ENCODE measurements around the gene EIF2A.

Gene EIF2A

DNA sequence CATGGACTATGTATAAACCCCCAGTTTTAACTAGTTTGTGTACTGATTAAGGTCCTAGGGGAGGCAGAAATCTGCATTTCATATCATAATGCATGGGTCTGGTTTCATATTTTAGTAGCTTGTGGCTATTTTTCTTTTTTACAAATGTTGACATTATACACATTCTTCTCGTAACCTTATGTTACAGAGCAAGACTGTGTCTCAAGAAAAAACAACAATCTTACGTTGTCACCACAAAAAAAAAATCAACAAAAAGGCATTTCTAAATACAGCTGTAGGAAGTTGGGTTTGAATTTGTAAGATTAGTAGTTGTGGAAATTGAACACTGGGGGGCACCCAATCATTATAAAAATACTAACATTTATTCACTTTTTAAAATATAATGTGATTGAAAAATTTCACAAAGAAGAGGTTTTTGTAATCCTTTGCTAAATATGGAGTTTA, 18.2 kb upstream of the EIF2A start:
- no peak for TF ChIP-seq GATA3 (IDR thresholded peaks at IDR 0.05; ENCODE audit: low read depth, low read length)
- no peak for TF ChIP-seq GATA2 (IDR thresholded peaks at IDR 0.05; ENCODE audit: low read depth, low read length)

DNA sequence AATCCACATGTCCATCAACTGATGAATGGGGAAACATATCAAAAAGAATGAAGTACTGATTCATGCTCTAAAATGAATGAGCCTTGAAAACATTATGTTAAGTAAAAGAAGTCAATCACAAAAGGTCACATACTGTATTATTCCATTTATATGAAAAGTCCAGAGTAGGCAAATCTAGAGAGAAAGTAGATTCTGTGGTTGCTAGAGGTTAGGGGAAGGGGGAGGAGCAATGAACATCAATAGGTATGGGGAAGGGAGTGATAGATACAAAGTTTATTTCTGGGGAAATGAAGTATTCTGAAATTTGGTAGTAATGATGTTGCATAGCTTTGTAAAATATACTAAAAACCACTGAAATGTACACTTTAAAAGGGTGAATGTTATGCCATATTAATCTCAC, 14.8 kb upstream of the EIF2A start:
- no peak for TF ChIP-seq GATA2 (IDR thresholded peaks at IDR 0.05; ENCODE audit: low read depth, low read length)
- TF ChIP-seq GATA3 (IDR thresholded peaks at IDR 0.05; ENCODE audit: low read depth, low read length): no peak

- TF ChIP-seq GATA2 (IDR thresholded peaks at IDR 0.05; ENCODE audit: low read depth, low read length): no peak
- no peak for TF ChIP-seq GATA3 (IDR thresholded peaks at IDR 0.05; ENCODE audit: low read depth, low read length)
Measured at GRCh38 chr3:150535204-150535603, 11.4 kb upstream of the EIF2A start.

DNA sequence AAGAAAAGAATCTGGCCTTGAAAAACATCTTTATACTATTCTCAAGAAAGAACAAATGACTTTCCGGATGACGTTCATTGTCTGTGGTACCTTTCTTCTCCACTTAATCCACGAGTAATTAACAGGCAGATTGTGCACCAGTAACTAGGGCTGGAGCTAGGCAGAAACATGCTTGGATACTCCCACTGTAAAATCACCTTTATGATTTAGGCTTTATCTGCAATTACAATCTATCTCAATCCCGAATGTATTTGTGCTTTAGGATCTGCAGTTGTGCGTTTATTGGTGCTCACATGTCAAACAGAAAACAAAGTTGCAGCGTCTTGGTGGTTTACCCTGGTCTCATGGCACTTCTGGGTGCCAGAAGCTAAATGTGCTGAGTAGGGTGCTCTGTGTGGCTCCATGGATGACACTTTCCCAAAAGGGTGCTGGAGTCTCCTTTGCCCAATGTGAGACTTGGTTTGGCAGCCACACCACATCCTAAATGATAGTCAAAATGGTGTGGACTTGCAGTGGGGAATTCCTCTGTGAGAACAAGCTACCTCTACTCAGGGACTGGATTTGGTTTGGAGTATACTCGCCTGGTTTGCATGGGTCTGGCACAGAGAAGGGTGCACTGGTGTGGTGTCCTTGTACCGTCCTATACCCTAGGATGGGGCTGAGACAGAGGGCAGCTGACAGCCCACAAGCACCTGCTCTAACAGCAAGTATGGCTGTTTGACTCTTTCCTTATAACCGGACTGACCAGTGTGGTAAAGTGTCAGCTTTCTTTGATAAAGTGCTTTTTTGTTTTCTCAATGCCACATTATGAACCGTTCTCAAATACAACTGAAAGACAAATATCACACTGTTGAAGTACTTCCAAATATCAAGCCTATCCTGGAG, 8.0 kb upstream of the EIF2A start:
- no peak for TF ChIP-seq GATA3 (IDR thresholded peaks at IDR 0.05; ENCODE audit: low read depth, low read length)

DNA sequence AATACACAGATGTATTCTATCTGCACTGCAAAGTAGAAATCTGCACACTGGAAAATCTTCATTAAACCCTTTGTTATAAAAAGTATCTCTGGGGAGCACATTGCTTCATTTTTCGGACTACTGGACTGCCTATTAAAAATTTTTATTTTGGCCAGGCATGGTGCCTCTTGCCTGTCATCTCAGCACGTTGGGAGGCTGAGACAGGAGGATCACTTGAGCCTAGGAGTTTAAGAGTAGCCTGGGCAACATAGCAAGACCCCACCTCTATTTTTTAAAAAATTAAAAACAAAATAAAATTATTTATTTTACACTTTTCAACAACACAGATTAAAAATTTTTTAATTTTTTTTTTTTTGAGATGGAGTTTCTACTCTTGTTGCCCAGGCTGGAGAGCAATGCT, 6.3 kb upstream of the EIF2A start:
- TF ChIP-seq GATA2 (IDR thresholded peaks at IDR 0.05; ENCODE audit: low read depth, low read length) (no peak), GATA3 (IDR thresholded peaks at IDR 0.05; ENCODE audit: low read depth, low read length) (no peak)

- TF ChIP-seq GATA2 (IDR thresholded peaks at IDR 0.05; ENCODE audit: low read depth, low read length) (no peak), GATA3 (IDR thresholded peaks at IDR 0.05; ENCODE audit: low read depth, low read length) (no peak)
Measured at GRCh38 chr3:150540991-150541390, 5.6 kb upstream of the EIF2A start.

GRCh38 chr3:150543128-150543527, 3.5 kb upstream of the EIF2A start:
- TF ChIP-seq GATA2 (IDR thresholded peaks at IDR 0.05; ENCODE audit: low read depth, low read length) (no peak), GATA3 (IDR thresholded peaks at IDR 0.05; ENCODE audit: low read depth, low read length) (no peak)

- TF ChIP-seq GATA2 (IDR thresholded peaks at IDR 0.05; ENCODE audit: low read depth, low read length) (no peak), GATA3 (IDR thresholded peaks at IDR 0.05; ENCODE audit: low read depth, low read length) (no peak)
Measured at GRCh38 chr3:150543531-150543930, 3.1 kb upstream of the EIF2A start.

- no peak for TF ChIP-seq GATA2 (IDR thresholded peaks at IDR 0.05; ENCODE audit: low read depth, low read length)
- no peak for TF ChIP-seq GATA3 (IDR thresholded peaks at IDR 0.05; ENCODE audit: low read depth, low read length)
Measured at GRCh38 chr3:150544041-150544440, 2.5 kb upstream of the EIF2A start.

- TF ChIP-seq GATA3 (IDR thresholded peaks at IDR 0.05; ENCODE audit: low read depth, low read length) (no peak), GATA2 (IDR thresholded peaks at IDR 0.05; ENCODE audit: low read depth, low read length) (no peak)
Measured at GRCh38 chr3:150544726-150545125, 1.9 kb upstream of the EIF2A start.

- TF ChIP-seq GATA2 (IDR thresholded peaks at IDR 0.05; ENCODE audit: low read depth, low read length) (no peak), GATA3 (IDR thresholded peaks at IDR 0.05; ENCODE audit: low read depth, low read length) (no peak)
Measured at GRCh38 chr3:150545419-150546225, 965 bp upstream of the EIF2A start.

DNA sequence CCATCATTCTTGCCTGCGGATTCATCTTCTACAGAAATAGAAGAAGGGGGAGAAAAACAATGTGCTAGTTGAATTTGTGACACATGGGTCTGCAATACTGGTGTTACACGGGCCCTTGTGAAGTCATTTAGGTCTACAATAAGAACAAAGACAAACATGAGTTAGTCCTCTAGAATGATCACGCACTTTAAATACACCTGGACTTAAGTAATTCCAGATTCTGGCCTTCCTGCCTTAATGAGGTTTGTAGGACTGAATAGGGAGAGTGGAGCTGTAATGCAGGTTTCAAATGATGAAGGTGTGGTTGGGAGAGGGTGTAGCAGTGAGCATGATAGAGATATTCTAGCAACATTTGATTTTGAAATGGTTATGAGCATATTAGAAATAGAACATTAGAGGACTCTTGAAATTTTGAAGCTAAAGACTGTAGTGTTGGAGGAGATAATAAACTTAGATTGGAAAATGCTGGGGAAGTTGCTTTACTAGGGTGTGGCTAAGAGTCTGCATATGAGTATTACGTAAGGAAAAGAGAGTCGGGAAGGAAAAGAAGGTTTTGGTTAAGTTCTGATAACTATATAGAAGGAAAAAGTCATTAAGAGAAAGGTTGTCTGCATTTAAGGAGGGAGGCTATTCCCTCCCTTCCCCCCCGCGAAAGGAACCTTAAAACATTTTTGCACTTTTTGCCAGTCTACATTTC, 606 bp downstream of the EIF2A start:
- no peak for TF ChIP-seq GATA2 (IDR thresholded peaks at IDR 0.05; ENCODE audit: low read depth, low read length)
- TF ChIP-seq GATA3 (IDR thresholded peaks at IDR 0.05; ENCODE audit: low read depth, low read length): no peak

- TF ChIP-seq GATA3 (IDR thresholded peaks at IDR 0.05; ENCODE audit: low read depth, low read length) (no peak), GATA2 (IDR thresholded peaks at IDR 0.05; ENCODE audit: low read depth, low read length) (no peak)
Measured at GRCh38 chr3:150555859-150556436, 9.4 kb downstream of the EIF2A start.

DNA sequence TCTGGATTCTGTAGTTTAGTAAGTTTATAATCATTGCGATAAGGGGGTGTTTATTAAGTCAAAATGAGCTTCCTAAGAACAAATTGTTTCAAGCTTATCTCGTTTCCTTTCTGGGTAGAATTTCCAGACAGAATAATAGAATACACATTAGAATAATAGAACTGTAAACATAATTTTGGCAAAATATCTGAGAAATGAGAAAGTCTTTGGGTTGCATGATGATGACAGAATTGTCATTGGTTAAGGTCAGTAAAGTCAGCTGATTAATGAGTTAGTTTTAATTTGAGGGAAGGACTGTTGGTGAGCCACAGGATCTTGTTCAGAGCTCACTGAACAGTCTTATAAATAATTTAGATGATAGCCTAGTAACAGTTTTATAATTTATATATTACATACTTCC, 10.2 kb downstream of the EIF2A start:
- no peak for TF ChIP-seq GATA3 (IDR thresholded peaks at IDR 0.05; ENCODE audit: low read depth, low read length)
- TF ChIP-seq GATA2 (IDR thresholded peaks at IDR 0.05; ENCODE audit: low read depth, low read length): no peak
